Right ventricle myocardium inferior (tissue), 1 donor: Measurements from ENCODE around the gene BCAS1. TPM values are rescaled to one million over a fixed set of nuclear protein-coding genes. Genes with fewer than 3 reads are reported as not detected.

Source experiments
- ATAC-seq: fragments of 200-7000 bp; cut with Tn5 transposase; one replicate; pipeline ENCODE4 v1.9.1; 2020; ENCODE audit warnings: mild to moderate bottlenecking, moderate library complexity
- DNase-seq: peaks from one replicate; pipeline ENCODE4 v3.0.0; 2021; ENCODE audit errors: missing footprints
- intact Hi-C: fragments of 100-400 bp; cut with DNase I; formaldehyde crosslinking; loops from one replicate; pipeline ENCODE4 v1.11.0; 2022
- long read RNA-seq: library from polyadenylated mRNA; unstranded; transcript quantifications from one replicate; pipeline ENCODE4 v2.0.0, GENCODE V29; 2021
- total RNA-seq: library from RNA; stranded (reverse); fragmentation: NEBNext Ultra II Directional; extraction: Animal tissue kit (Norgen Biotek cat#: 25700); gene quantifications from one replicate; pipeline ENCODE4 v1.2.1, GENCODE V29; 2021
- donor health status: DM: no; HTN: yes; CAD: no; lungs with severe emphysema.

Gene BCAS1, protein sequence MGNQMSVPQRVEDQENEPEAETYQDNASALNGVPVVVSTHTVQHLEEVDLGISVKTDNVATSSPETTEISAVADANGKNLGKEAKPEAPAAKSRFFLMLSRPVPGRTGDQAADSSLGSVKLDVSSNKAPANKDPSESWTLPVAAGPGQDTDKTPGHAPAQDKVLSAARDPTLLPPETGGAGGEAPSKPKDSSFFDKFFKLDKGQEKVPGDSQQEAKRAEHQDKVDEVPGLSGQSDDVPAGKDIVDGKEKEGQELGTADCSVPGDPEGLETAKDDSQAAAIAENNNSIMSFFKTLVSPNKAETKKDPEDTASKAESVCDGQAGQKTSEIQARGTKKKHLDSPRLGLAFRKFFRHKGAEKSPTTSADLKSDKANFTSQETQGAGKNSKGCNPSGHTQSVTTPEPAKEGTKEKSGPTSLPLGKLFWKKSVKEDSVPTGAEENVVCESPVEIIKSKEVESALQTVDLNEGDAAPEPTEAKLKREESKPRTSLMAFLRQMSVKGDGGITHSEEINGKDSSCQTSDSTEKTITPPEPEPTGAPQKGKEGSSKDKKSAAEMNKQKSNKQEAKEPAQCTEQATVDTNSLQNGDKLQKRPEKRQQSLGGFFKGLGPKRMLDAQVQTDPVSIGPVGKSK
- not detected for total RNA-seq
- long read RNA-seq: 0 reads

GRCh38 chr20:54070187-54070987, at the start of gene BCAS1:
Gene BCAS1, minus strand, starts transcription at chr20:54070594. Its CDS starts 11,876 bp downstream, at chr20:54058718.
- ATAC-seq (no peak), DNase-seq (no peak)
- intact Hi-C loops: no loop called here

GRCh38 chr20:54119744-54120143, 49.4 kb upstream of the BCAS1 start:
- DNase-seq (no peak), ATAC-seq (no peak)
- intact Hi-C loops: no loop called here

GRCh38 chr20:54118220-54119001, 48.0 kb upstream of the BCAS1 start:
- DNase-seq (no peak), ATAC-seq (no peak)
- intact Hi-C loops: no loop called here

- ATAC-seq: no peak
- intact Hi-C loops: no loop called here
Observed at GRCh38 chr20:54116550-54117235, 46.3 kb upstream of the BCAS1 start.

DNA sequence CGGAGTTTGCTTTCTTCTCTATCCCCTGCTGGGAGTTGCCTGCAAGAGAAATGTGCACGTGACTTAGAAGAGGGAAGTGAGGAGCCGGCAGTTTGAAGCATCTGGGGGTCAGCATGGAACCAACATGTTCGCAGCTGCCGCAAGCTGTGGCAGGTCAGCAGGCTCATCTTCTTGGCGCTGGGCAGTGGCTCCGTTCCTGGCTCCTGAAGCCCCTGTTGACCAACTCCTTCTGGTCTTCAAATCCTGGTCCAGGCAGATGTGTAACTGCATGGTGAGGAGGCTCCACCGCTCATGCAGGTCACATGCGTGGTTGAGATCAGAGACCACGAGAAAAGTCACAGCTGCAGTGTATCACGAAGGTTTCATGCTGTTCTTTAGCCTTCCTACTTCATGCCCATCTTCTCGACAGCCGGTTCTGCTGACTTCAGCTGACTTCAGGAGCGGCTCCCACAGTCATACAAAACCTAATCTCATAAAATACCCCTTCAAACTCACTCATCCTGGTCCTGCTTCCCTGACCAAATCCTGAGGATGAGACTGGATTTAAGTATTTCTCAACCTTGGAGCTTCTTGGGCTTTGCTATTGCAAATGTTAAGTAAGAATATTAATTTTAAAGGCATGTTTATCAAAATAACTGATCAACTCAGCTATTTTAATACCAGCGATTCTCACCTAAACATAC, 44.9 kb upstream of the BCAS1 start:
- DNase-seq (peak; percentile 58), ATAC-seq (no peak)
- intact Hi-C loops: no loop called here

More at GRCh38 chr20:54116550-54117235, 46.3 kb upstream of the BCAS1 start:
- no peak for DNase-seq

GRCh38 chr20:54114109-54114508, 43.7 kb upstream of the BCAS1 start:
- ATAC-seq (no peak), DNase-seq (no peak)
- intact Hi-C loops: no loop called here

DNA sequence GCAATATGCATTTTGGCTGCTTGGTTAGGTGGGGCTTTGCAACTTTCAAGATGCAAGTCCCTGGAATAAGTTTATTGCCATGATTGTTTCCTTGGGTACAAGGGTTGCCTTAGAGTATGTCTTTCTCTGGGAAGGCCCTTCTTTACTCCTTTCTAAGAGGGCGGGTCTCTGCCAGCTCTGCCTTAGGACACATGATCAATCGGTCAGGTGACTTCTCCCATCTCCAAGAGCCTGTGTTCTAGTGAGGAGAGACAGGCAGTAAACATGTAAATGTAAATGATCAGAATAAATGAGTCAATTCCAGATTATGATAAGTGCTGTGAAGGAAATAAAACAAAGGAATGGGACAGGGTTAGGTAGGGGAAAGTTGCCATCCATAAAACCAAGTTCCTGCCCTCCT, 43.2 kb upstream of the BCAS1 start:
- intact Hi-C loops: no loop called here
- ATAC-seq (no peak), DNase-seq (no peak)

DNA sequence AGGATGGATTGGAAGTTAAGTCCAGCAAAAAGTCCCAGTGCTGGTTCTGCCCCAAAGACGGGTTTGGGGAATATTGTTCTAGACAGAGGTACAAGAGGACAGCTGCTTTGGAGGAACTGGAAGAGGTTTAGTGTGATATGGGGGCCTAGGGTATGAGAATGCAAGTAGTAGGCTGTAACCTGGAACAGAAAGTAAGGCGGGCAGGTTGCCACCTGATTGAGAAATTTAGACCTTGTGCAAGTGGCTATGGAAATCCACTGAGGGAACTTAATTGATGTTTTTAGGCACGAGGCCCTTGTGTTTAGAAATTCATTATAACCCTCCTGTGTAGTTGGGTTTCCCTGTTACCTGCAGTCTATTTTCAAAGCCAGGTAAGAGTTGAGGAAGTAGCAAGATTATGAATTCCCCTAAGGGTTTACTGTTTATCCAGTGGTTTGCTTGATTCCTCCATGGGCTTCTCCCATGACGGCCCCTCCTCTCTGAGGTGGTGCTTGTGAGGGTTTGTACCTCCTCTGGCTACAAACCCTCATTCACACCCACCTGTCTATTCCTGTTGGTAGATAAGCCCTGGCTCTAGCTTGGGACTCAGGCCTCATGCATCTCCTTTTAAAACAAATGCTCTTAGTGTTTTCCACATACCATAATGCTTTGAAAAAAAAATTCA, 42.0 kb upstream of the BCAS1 start:
- intact Hi-C loops: no loop called here
- ATAC-seq (no peak), DNase-seq (no peak)

- ATAC-seq (no peak), DNase-seq (no peak)
- intact Hi-C loops: no loop called here
Observed at GRCh38 chr20:54111460-54111859, 41.1 kb upstream of the BCAS1 start.

DNA sequence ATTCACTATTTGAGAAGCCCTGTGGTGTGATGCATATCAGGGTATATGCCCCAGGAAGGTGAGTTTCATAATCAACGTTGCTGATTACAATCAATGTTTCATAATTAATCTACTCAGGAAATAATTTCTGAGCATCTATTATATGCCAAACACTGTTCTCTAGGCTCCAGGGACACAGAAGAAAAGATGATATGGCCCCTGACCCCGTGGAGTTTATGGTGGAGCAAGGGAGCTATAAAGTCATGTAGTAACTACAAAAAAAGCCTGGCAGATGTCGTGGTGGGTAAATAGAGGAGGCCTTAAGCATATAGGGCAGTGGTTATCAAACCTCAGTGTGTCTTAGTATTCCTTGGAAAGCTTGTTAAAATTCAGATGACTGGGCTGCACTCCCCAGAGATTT, 40.1 kb upstream of the BCAS1 start:
- intact Hi-C loops: no loop called here
- ATAC-seq: no peak
- DNase-seq: no peak

DNA sequence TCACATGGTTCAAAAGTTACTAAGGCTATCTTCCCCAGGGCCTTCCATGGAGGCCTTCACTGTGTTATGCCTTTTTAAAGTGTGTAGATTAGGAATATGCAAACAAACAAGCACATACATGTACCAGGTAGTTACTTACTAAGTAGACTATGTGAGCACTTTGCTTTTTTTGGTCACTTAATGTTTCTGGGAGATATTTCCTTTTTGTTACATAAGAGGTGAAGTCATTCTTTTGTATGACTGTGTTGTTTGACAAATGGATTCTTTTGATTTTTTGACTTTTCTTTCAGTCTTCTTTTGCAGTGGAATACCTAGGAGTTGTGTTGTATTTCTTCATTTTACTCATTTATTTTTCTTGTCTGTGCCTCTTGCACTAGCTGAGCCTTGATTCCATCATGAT, 39.6 kb upstream of the BCAS1 start:
- DNase-seq (no peak), ATAC-seq (no peak)
- intact Hi-C loops: no loop called here

DNA sequence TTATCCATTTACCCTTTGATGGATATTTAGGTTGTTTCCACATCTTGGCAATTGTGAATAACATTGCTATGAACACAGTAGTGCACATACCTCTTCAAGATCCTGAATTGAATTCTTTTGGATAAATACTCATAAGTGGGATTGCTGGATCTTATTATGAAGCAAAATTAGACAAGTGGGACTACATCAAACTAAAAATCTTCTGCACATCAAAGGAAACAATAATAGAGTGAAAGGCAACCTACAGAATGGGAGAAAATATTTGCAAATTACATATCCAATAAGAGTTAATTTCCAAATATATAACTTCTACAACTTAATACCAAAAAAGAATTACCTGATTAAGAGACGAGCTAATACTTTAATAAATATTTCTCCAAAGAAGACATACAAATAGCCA, 38.4 kb upstream of the BCAS1 start:
- intact Hi-C loops: no loop called here
- no peak for DNase-seq

DNA sequence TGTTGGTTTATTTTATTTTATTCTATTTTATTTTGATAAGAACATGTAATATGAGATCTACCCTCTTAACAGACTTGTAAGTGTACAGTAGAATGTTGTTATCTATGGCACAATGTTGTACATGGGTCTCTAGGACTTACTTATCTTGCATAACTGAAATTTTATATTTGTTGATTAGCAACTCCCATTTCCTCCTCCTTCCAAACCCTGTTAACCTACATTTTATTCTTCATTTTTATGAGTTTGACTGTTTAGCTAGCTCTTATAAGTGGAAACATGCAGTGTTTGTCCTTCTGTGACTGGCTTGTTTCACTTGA, 37.9 kb upstream of the BCAS1 start:
- ATAC-seq (no peak), DNase-seq (no peak)
- intact Hi-C loops: no loop called here

More for the DNA sequence above, 38.4 kb upstream of the BCAS1 start:
- ATAC-seq: no peak

GRCh38 chr20:54107600-54108325, 37.4 kb upstream of the BCAS1 start:
- intact Hi-C loops: no loop called here
- ATAC-seq (no peak), DNase-seq (no peak)

DNA sequence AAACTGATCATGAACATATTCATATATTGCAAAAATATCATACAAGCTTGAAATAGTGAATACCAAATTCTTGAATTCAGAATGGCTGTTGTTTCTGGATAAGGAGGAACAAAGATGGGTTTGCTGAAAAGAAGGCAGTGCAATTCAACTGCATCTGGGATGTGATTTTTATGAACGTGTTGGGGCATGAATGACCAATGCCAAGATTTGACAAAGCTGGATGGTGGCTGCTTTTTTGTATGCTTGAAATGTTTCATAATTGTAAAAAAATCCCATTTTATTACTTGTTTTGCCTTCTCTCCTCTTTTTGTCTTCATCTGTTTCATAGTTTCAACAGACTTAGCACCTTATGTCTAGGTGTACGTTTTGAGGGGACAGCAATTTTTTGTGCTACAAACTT, 36.8 kb upstream of the BCAS1 start:
- intact Hi-C loops: no loop called here
- no peak for ATAC-seq

GRCh38 chr20:54106162-54106561, 35.8 kb upstream of the BCAS1 start:
- DNase-seq: no peak
- intact Hi-C loops: no loop called here
- no peak for ATAC-seq

More for the DNA sequence above, 36.8 kb upstream of the BCAS1 start:
- DNase-seq: no peak

GRCh38 chr20:54105653-54106052, 35.3 kb upstream of the BCAS1 start:
- DNase-seq (no peak), ATAC-seq (no peak)
- intact Hi-C loops: no loop called here
